KMS-11 (cell line): ENCODE data around the gene KCNN3.

Experiments used
- H2AFZ ChIP-seq: fragments of 200-600 bp; sonication (generic); 2 replicates; pipeline ENCODE4 v1.6.1; 2016; ENCODE audit warnings: antibody characterized with exemption, mixed run types, low read depth
- H3K27ac ChIP-seq: fragments of 200-600 bp; sonication (generic); 2 replicates; pipeline ENCODE4 v1.6.1; 2016; ENCODE audit warnings: mild to moderate bottlenecking, mixed run types
- H3K27me3 ChIP-seq: fragments of 200-600 bp; sonication (generic); 2 replicates; pipeline ENCODE4 v1.6.1; 2017; ENCODE audit warnings: mild to moderate bottlenecking, low read depth, mixed run types, moderate library complexity; ENCODE audit not compliant: insufficient read depth
- H3K36me3 ChIP-seq: fragments of 200-600 bp; sonication (generic); 2 replicates; pipeline ENCODE4 v1.6.1; 2017; ENCODE audit warnings: mild to moderate bottlenecking, mixed run types; ENCODE audit not compliant: insufficient read depth
- H3K4me1 ChIP-seq: fragments of 200-600 bp; sonication (generic); 2 replicates; pipeline ENCODE4 v1.6.1; 2016; ENCODE audit warnings: mild to moderate bottlenecking, low read depth, mixed run types; ENCODE audit not compliant: poor library complexity, severe bottlenecking
- H3K4me2 ChIP-seq: fragments of 200-600 bp; sonication (generic); 2 replicates; pipeline ENCODE4 v1.7.0; 2016; ENCODE audit warnings: mild to moderate bottlenecking, mixed run types
- H3K4me3 ChIP-seq: fragments of 200-600 bp; sonication (generic); IDR thresholded peaks from 2 replicates; pipeline ENCODE4 v1.6.1; 2017; ENCODE audit warnings: low read depth, low read length, mixed read lengths; ENCODE audit not compliant: insufficient read depth
- H3K79me2 ChIP-seq: fragments of 200-600 bp; sonication (generic); 2 replicates; pipeline ENCODE4 v1.6.1; 2016; ENCODE audit warnings: low read depth, mixed run types; ENCODE audit not compliant: insufficient read depth
- H3K9ac ChIP-seq: fragments of 200-600 bp; sonication (generic); 2 replicates; pipeline ENCODE4 v1.6.1; 2016; ENCODE audit warnings: mild to moderate bottlenecking, mixed run types
- H4K20me1 ChIP-seq: fragments of 200-600 bp; sonication (generic); 2 replicates; pipeline ENCODE4 v1.6.1; 2016; ENCODE audit warnings: mild to moderate bottlenecking, mixed run types; ENCODE audit not compliant: insufficient read depth
- CTCF ChIP-seq: fragments of 200-600 bp; sonication (generic); conservative IDR thresholded peaks from 2 replicates; pipeline ENCODE4 v1.6.1; 2017; ENCODE audit warnings: low read depth, mild to moderate bottlenecking, antibody characterized with exemption, low read length, moderate library complexity, mixed read lengths

Gene KCNN3

GRCh38 chr1:154840269-154841176, 29.6 kb downstream of the KCNN3 start:
- Histone ChIP-seq H4K20me1 (no peaks in the 10 kb centered on the region), H3K36me3 (no peaks in the 10 kb centered on the region), H3K4me1 (peaks cover 25% of the 10 kb centered on the region), H3K27me3 (peaks cover 2% of the 10 kb centered on the region; the same call in 1 of the 2 replicates), H3K4me3 (no peak overlapping the region), H3K4me2 (no peak overlapping the region), H3K27ac (no peak overlapping the region), H2AFZ (no peak overlapping the region), H3K79me2 (no peaks in the 10 kb centered on the region), H3K9ac (no peak overlapping the region)
- no peak for TF ChIP-seq CTCF

GRCh38 chr1:154839691-154840090, 30.4 kb downstream of the KCNN3 start:
- TF ChIP-seq CTCF, result no peak
- H3K4me1 ChIP-seq, result peaks cover 25% of the 10 kb centered on the region
- H3K79me2 ChIP-seq, result no peaks in the 10 kb centered on the region
- no peak overlapping the region for H3K9ac ChIP-seq
- H4K20me1 ChIP-seq, result no peaks in the 10 kb centered on the region
- no peak overlapping the region for H3K4me3 ChIP-seq
- H3K4me2 ChIP-seq, result no peak overlapping the region
- no peak overlapping the region for H2AFZ ChIP-seq
- no peak overlapping the region for H3K27ac ChIP-seq
- H3K27me3 ChIP-seq, result peaks cover 8% of the 10 kb centered on the region; the same call in 1 of the 2 replicates
- H3K36me3 ChIP-seq, result no peaks in the 10 kb centered on the region

GRCh38 chr1:154838988-154839387, 31.1 kb downstream of the KCNN3 start:
- no peak overlapping the region for H3K4me3 ChIP-seq
- no peak overlapping the region for H3K9ac ChIP-seq
- H3K36me3 ChIP-seq, result no peaks in the 10 kb centered on the region
- H3K27ac ChIP-seq, result no peak overlapping the region
- H3K27me3 ChIP-seq, result peaks cover 12% of the 10 kb centered on the region; the same call in 1 of the 2 replicates
- no peaks in the 10 kb centered on the region for H3K79me2 ChIP-seq
- no peak for TF ChIP-seq CTCF
- peaks cover 25% of the 10 kb centered on the region for H3K4me1 ChIP-seq
- no peak overlapping the region for H2AFZ ChIP-seq
- H3K4me2 ChIP-seq, result no peak overlapping the region
- H4K20me1 ChIP-seq, result no peaks in the 10 kb centered on the region

- TF ChIP-seq CTCF, result no peak
- Histone ChIP-seq H3K4me1 (peaks cover 25% of the 10 kb centered on the region), H3K4me2 (peak overlapping the region; percentile 53; the same call in 1 of the 2 replicates), H3K9ac (no peak overlapping the region), H3K27ac (no peak overlapping the region), H3K79me2 (no peaks in the 10 kb centered on the region), H3K4me3 (peak overlapping the region; percentile 6), H4K20me1 (no peaks in the 10 kb centered on the region), H3K36me3 (no peaks in the 10 kb centered on the region), H2AFZ (no peak overlapping the region), H3K27me3 (peaks cover 12% of the 10 kb centered on the region; the same call in 1 of the 2 replicates)
Measured at GRCh38 chr1:154838461-154838860, 31.6 kb downstream of the KCNN3 start.
